ENCODE measurements around the gene CAMK1D.

Gene CAMK1D

DNA sequence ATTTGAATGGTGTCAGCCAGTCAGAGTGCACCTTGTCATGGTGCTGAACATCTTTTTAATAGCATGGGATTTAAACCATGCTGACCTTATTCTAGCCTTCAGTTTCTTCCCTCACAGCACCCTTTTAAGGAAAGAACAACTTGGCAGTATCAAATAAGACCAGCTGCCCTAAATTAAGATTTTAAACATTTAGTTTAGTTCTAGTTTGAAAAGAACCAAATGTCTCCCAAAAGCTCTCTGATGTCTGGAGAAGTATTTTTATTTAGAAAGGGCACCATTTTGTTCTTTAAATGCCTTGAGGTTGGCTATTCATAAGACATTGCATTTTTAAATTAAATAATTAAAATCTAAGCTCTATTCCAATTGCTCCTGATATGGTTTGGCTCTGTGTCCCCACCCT is 531.1 kb downstream of the CAMK1D start:
- DNase-seq (ENCODE audit: extremely low read depth, low read depth), result no peak
- TF ChIP-seq, protein P1, sequence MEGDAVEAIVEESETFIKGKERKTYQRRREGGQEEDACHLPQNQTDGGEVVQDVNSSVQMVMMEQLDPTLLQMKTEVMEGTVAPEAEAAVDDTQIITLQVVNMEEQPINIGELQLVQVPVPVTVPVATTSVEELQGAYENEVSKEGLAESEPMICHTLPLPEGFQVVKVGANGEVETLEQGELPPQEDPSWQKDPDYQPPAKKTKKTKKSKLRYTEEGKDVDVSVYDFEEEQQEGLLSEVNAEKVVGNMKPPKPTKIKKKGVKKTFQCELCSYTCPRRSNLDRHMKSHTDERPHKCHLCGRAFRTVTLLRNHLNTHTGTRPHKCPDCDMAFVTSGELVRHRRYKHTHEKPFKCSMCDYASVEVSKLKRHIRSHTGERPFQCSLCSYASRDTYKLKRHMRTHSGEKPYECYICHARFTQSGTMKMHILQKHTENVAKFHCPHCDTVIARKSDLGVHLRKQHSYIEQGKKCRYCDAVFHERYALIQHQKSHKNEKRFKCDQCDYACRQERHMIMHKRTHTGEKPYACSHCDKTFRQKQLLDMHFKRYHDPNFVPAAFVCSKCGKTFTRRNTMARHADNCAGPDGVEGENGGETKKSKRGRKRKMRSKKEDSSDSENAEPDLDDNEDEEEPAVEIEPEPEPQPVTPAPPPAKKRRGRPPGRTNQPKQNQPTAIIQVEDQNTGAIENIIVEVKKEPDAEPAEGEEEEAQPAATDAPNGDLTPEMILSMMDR (IDR thresholded peaks at IDR 0.05; ENCODE audit: low read depth, low read length), result no peak

DNA sequence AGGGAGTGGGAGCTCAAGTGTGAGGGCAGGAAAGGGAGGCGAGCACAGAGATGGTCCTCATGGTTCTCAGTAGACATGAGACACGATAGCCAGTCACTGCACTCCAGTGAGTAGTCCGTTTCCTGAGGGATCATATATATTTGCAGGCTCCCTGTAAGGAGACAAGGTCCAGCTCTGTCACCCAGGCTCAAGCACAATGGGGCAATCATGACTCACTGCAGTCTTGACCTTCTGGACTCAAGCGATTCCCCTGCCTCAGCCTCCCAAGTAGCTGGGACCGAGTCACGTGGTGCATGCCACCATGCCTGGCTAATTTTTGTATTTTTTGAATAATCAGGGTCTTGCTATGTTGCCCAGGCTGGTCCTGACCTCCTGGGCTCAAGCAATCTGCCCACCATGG is 535.5 kb downstream of the CAMK1D start:
- no peak for DNase-seq (ENCODE audit: extremely low read depth, low read depth)
- TF ChIP-seq, protein P1 (IDR thresholded peaks at IDR 0.05; ENCODE audit: low read depth, low read length), result no peak

Data from AG09319 (cell line).